ENCODE measurements around the gene PLCL2. TPM values are rescaled to one million over a fixed set of nuclear protein-coding genes. Genes with fewer than 3 reads are reported as not detected.
A peak's percentile ranks its signal among the peaks of the same experiment; 100 is the strongest.

PLCL2 gene
- total and polyA plus RNA-seq, 10 of the 15 experiments (the other 5 are each of a cell fraction or from before 2014, with no cell fraction given): 7.5 to 37.3 (median 21.7) TPM

GRCh38 chr3:16886303-16886683 lies 1.5 kb downstream of the PLCL2 start (continued):
- TF ChIP-seq SKIL (IDR thresholded peaks at IDR 0.05; ENCODE audit: low read depth, poor library complexity, severe bottlenecking): no peak
- no peak for TF ChIP-seq WRNIP1 (IDR thresholded peaks at IDR 0.05; ENCODE audit: borderline replicate concordance, low read depth, low read length)
- no peak for TF ChIP-seq NFYA (IDR thresholded peaks at IDR 0.05; ENCODE audit: borderline replicate concordance, low read depth, low read length)

- WGBS (ENCODE audit: insufficient coverage, insufficient replicate concordance, low lambda C conversion rate, missing lambda C conversion rate): 77% methylated on average over 1 of the region's 1 CpG
- DNase-seq (ENCODE audit: low read depth, low spot score) (no peak), ATAC-seq (no peak), FAIRE-seq (no peak)
- SMC1A ChIA-PET (ENCODE audit: uncharacterized antibody, unreplicated experiment): interaction anchor here (0.6 to 6.3 kb wide), 19 partner anchors 11 to 1252 kb away, joined by 3 to 68 read pairs (median 6); no protein-coding TSS in a partner anchor
- no peak overlapping the region for H2AFZ ChIP-seq (ENCODE audit: control insufficient read depth, low read depth, low read length)
- in situ Hi-C loops (cut with MboI): no loop called here
- no TSS peak for BruUV-seq (replicated peaks)
- peaks cover 5% of the 10 kb centered on the region; the same call in 1 of the 2 replicates for H3K4me1 ChIP-seq (ENCODE audit: control insufficient read depth, insufficient read depth, low read length)
- no peaks in the 10 kb centered on the region for H3K27me3 ChIP-seq (replicated peaks in 1 of 2; ENCODE audit: control insufficient read depth in 2 of 2, insufficient read depth in 2 of 2, low read length in 1 of 2)
- RAD21 ChIA-PET (ENCODE audit: unreplicated experiment): interaction anchor here (1.5 to 8.9 kb wide), 12 partner anchors 9 to 345 kb away, joined by 4 to 76 read pairs (median 12); no protein-coding TSS in a partner anchor
- H3K4me2 ChIP-seq (ENCODE audit: control insufficient read depth, insufficient read depth): peak overlapping the region; percentile 89
- H3K9me3 ChIP-seq (replicated peaks; ENCODE audit: control insufficient read depth, insufficient read depth, low read length): no peaks in the 10 kb centered on the region
- intact Hi-C loops (cut with micrococcal nuclease; ENCODE audit: unreplicated experiment): loop anchor here (5.0 to 10.0 kb wide), 4 partner anchors 40 to 285 kb away; no protein-coding TSS in a partner anchor
- CTCF ChIA-PET: interaction anchor here (1.0 to 6.6 kb wide), 13 partner anchors 9 to 345 kb away, joined by 3 to 56 read pairs (median 6); no protein-coding TSS in a partner anchor
- POLR2A ChIA-PET: interaction anchor here (1.1 to 1.8 kb wide), 4 partner anchors 9 to 49 kb away, joined by 4 to 8 read pairs (median 4); no protein-coding TSS in a partner anchor
- H3K9ac ChIP-seq (ENCODE audit: control insufficient read depth, insufficient read depth, low read length): peak overlapping the region; percentile 92
- no peaks in the 10 kb centered on the region for H4K20me1 ChIP-seq (ENCODE audit: control insufficient read depth, insufficient read depth)
- peak overlapping the region; percentile 94 for H3K4me3 ChIP-seq
- H3K79me2 ChIP-seq (ENCODE audit: control insufficient read depth, insufficient read depth, low read length): peaks cover 81% of the 10 kb centered on the region
- H3K27ac ChIP-seq (ENCODE audit: control insufficient read depth, insufficient read depth): peak overlapping the region; percentile 93
- no peaks in the 10 kb centered on the region for H3K36me3 ChIP-seq (ENCODE audit: control insufficient read depth in 2 of 2, insufficient read depth in 2 of 2, low read length in 1 of 2)
- TF ChIP-seq RUNX3 (IDR thresholded peaks at IDR 0.05; ENCODE audit: low read length) (no peak), PAX5 (IDR thresholded peaks at IDR 0.05; ENCODE audit: borderline replicate concordance, low read depth, low read length) (no peak), ATF3 (IDR thresholded peaks at IDR 0.05; ENCODE audit: borderline replicate concordance, extremely low read depth, low read depth, low read length) (no peak), ESRRA (IDR thresholded peaks at IDR 0.05; ENCODE audit: low read length) (no peak), RELA (IDR thresholded peaks at IDR 0.05; ENCODE audit: borderline replicate concordance, partially characterized antibody) (no peak), HSF1 (IDR thresholded peaks at IDR 0.05; ENCODE audit: low read depth, low read length) (no peak), BRCA1 (IDR thresholded peaks at IDR 0.05; ENCODE audit: low read depth, low read length) (no peak), GATAD2B (conservative IDR thresholded peaks at IDR 0.05; ENCODE audit: low read depth) (no peak), NR2F1 (conservative IDR thresholded peaks at IDR 0.05) (no peak), EGR1 (IDR thresholded peaks at IDR 0.05; ENCODE audit: borderline replicate concordance in 1 of 2, low read depth in 2 of 2, low read length in 2 of 2) (no peak), TARDBP (IDR thresholded peaks at IDR 0.05; ENCODE audit: borderline replicate concordance) (no peak), FOXM1 (IDR thresholded peaks at IDR 0.05; ENCODE audit: low read depth, low read length) (no peak), JUND (IDR thresholded peaks at IDR 0.05; ENCODE audit: low read depth, low read length) (no peak), MEF2A (IDR thresholded peaks at IDR 0.05; ENCODE audit: insufficient read depth, low read depth, low read length) (no peak)
These were observed 2.4 kb downstream of the PLCL2 start for GRCh38 chr3:16887130-16887529.

Measured in GM12878 (cell line).